ENCODE data around the gene PPM1D. TPM values are rescaled to one million over a fixed set of nuclear protein-coding genes. Genes with fewer than 3 reads are reported as not detected.

PPM1D gene
- polyA plus RNA-seq, 1 of the 3 experiments (the other 2 are of a cell fraction): 8.8 TPM

- no peaks in the 10 kb centered on the region for H3F3A ChIP-seq (replicated peaks; ENCODE audit: insufficient read depth)
- H3K36me3 ChIP-seq (replicated peaks in 1 of 2; ENCODE audit: control insufficient read depth in 1 of 2, insufficient read depth in 2 of 2, low read length in 1 of 2): no peaks in the 10 kb centered on the region
- H3K9ac ChIP-seq: no peak overlapping the region
- ChIA-PET POLR2A (no interaction called here), CTCF (interaction anchor here (0.9 to 8.0 kb wide), 3 partner anchors 9 to 105 kb away, joined by 3 to 57 read pairs (median 3); no protein-coding TSS in a partner anchor)
- H4K20me1 ChIP-seq (ENCODE audit: insufficient read depth): no peaks in the 10 kb centered on the region
- H3K27ac ChIP-seq (ENCODE audit: low read depth in 2 of 2, low read length in 1 of 2): no peak overlapping the region
- TF ChIP-seq TCF12 (IDR thresholded peaks at IDR 0.05) (no peak), CHD2 (IDR thresholded peaks at IDR 0.05; ENCODE audit: low read length, partially characterized antibody) (no peak), NRF1 (IDR thresholded peaks at IDR 0.05; ENCODE audit: low read depth, low read length) (no peak), RXRA (IDR thresholded peaks at IDR 0.05; ENCODE audit: borderline replicate concordance, low read depth) (no peak), FOSL2 (IDR thresholded peaks at IDR 0.05; ENCODE audit: borderline replicate concordance, low read depth) (no peak), TEAD4 (IDR thresholded peaks at IDR 0.05; ENCODE audit: borderline replicate concordance, insufficient read depth) (no peak), FOXM1 (IDR thresholded peaks at IDR 0.05; ENCODE audit: low read depth) (no peak), MEF2A (IDR thresholded peaks at IDR 0.05; ENCODE audit: borderline replicate concordance, low read depth) (no peak), JUND (IDR thresholded peaks at IDR 0.05) (no peak)
- H3K4me1 ChIP-seq (ENCODE audit: control insufficient read depth in 1 of 2, insufficient read depth in 2 of 2, low read depth in 1 of 2, low read length in 1 of 2): no peaks in the 10 kb centered on the region
- H3K4me3 ChIP-seq (ENCODE audit: low read depth in 2 of 2, low read length in 1 of 2): no peak overlapping the region
- H3K27me3 ChIP-seq (ENCODE audit: insufficient read depth): no peaks in the 10 kb centered on the region
- H3K9me2 ChIP-seq: no peaks in the 10 kb centered on the region
- no peaks in the 10 kb centered on the region for H3K79me2 ChIP-seq (ENCODE audit: insufficient read depth)
- no peak overlapping the region for H2AFZ ChIP-seq (ENCODE audit: low read depth)
- no peak overlapping the region for H3K4me2 ChIP-seq
- H3K9me3 ChIP-seq: no peaks in the 10 kb centered on the region
- no peak for DNase-seq
- 88% methylated on average over 8 of the region's 8 CpGs for WGBS (ENCODE audit: low lambda C conversion rate)
These were observed 40.4 kb upstream of the PPM1D start for GRCh38 chr17:60559659-60559994.

GRCh38 chr17:60559995-60560859, 39.8 kb upstream of the PPM1D start:
- WGBS (ENCODE audit: low lambda C conversion rate): 90% methylated on average over 26 of the region's 26 CpGs
- CTCF ChIA-PET: interaction anchor here (0.9 to 8.0 kb wide), 3 partner anchors 9 to 106 kb away, joined by 3 to 57 read pairs (median 3); no protein-coding TSS in a partner anchor
- POLR2A ChIA-PET: interaction anchor here (0.6 kb wide), 1 partner anchor 157 kb away, joined by 7 read pairs; no protein-coding TSS in a partner anchor

GRCh38 chr17:60560860-60561257, 39.1 kb upstream of the PPM1D start:
- POLR2A ChIA-PET: interaction anchor here (0.6 kb wide), 1 partner anchor 157 kb away, joined by 7 read pairs; no protein-coding TSS in a partner anchor
- no peak for TF ChIP-seq RFX5 (IDR thresholded peaks at IDR 0.05; ENCODE audit: low read length)
- TF ChIP-seq FOXM1 (IDR thresholded peaks at IDR 0.05; ENCODE audit: low read depth): no peak
- no peak for TF ChIP-seq JUND (IDR thresholded peaks at IDR 0.05)
- no peak for TF ChIP-seq NRF1 (IDR thresholded peaks at IDR 0.05; ENCODE audit: low read depth, low read length)
- TF ChIP-seq GATA2 (CRISPR knock-in tag; IDR thresholded peaks at IDR 0.05): no peak
- TF ChIP-seq NFIC (IDR thresholded peaks at IDR 0.05; ENCODE audit: borderline replicate concordance): no peak
- no peak for TF ChIP-seq RCOR1 (IDR thresholded peaks at IDR 0.05; ENCODE audit: low read length)
- no peak for TF ChIP-seq EZH2phosphoT487 (IDR thresholded peaks at IDR 0.05; ENCODE audit: borderline replicate concordance, low read depth)
- no peak for TF ChIP-seq MXI1 (IDR thresholded peaks at IDR 0.05; ENCODE audit: low read depth, low read length)
- no peak for TF ChIP-seq TEAD4 (IDR thresholded peaks at IDR 0.05; ENCODE audit: borderline replicate concordance, insufficient read depth)
- no peak for TF ChIP-seq ELF1 (IDR thresholded peaks at IDR 0.05)
- TF ChIP-seq, protein P1, sequence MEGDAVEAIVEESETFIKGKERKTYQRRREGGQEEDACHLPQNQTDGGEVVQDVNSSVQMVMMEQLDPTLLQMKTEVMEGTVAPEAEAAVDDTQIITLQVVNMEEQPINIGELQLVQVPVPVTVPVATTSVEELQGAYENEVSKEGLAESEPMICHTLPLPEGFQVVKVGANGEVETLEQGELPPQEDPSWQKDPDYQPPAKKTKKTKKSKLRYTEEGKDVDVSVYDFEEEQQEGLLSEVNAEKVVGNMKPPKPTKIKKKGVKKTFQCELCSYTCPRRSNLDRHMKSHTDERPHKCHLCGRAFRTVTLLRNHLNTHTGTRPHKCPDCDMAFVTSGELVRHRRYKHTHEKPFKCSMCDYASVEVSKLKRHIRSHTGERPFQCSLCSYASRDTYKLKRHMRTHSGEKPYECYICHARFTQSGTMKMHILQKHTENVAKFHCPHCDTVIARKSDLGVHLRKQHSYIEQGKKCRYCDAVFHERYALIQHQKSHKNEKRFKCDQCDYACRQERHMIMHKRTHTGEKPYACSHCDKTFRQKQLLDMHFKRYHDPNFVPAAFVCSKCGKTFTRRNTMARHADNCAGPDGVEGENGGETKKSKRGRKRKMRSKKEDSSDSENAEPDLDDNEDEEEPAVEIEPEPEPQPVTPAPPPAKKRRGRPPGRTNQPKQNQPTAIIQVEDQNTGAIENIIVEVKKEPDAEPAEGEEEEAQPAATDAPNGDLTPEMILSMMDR (IDR thresholded peaks at IDR 0.05): no peak
- no peak for TF ChIP-seq MEF2A (IDR thresholded peaks at IDR 0.05; ENCODE audit: borderline replicate concordance, low read depth)

More at GRCh38 chr17:60559995-60560859, 39.8 kb upstream of the PPM1D start:
- H3K27ac ChIP-seq (ENCODE audit: low read depth in 2 of 2, low read length in 1 of 2): no peak overlapping the region
- H3K27me3 ChIP-seq (ENCODE audit: insufficient read depth): no peaks in the 10 kb centered on the region
- no peak overlapping the region for H3K4me3 ChIP-seq (ENCODE audit: low read depth in 2 of 2, low read length in 1 of 2)
- H3K9me3 ChIP-seq: no peaks in the 10 kb centered on the region
- no peaks in the 10 kb centered on the region for H3K4me1 ChIP-seq (ENCODE audit: control insufficient read depth in 1 of 2, insufficient read depth in 2 of 2, low read depth in 1 of 2, low read length in 1 of 2)
- no peaks in the 10 kb centered on the region for H3K36me3 ChIP-seq (replicated peaks in 1 of 2; ENCODE audit: control insufficient read depth in 1 of 2, insufficient read depth in 2 of 2, low read length in 1 of 2)
- TF ChIP-seq YY1 (IDR thresholded peaks at IDR 0.05; ENCODE audit: low read depth): no peak
- no peak for TF ChIP-seq TEAD4 (IDR thresholded peaks at IDR 0.05; ENCODE audit: borderline replicate concordance, insufficient read depth)
- H3K9ac ChIP-seq: no peak overlapping the region
- H3F3A ChIP-seq (replicated peaks; ENCODE audit: insufficient read depth): no peaks in the 10 kb centered on the region
- H3K9me2 ChIP-seq: no peaks in the 10 kb centered on the region
- no peaks in the 10 kb centered on the region for H4K20me1 ChIP-seq (ENCODE audit: insufficient read depth)
- no peak overlapping the region for H3K4me2 ChIP-seq
- no peaks in the 10 kb centered on the region for H3K79me2 ChIP-seq (ENCODE audit: insufficient read depth)
- no peak overlapping the region for H2AFZ ChIP-seq (ENCODE audit: low read depth)
- no peak for DNase-seq

More at GRCh38 chr17:60560860-60561257, 39.1 kb upstream of the PPM1D start:
- no peaks in the 10 kb centered on the region for H3K9me2 ChIP-seq
- CTCF ChIA-PET: interaction anchor here (8.0 kb wide), 1 partner anchor 8 kb away, joined by 57 read pairs; no protein-coding TSS in a partner anchor
- no peaks in the 10 kb centered on the region for H3K36me3 ChIP-seq (replicated peaks in 1 of 2; ENCODE audit: control insufficient read depth in 1 of 2, insufficient read depth in 2 of 2, low read length in 1 of 2)
- H3K4me2 ChIP-seq: no peak overlapping the region
- no peak overlapping the region for H3K4me3 ChIP-seq (ENCODE audit: low read depth in 2 of 2, low read length in 1 of 2)
- H4K20me1 ChIP-seq (ENCODE audit: insufficient read depth): no peaks in the 10 kb centered on the region
- H3K4me1 ChIP-seq (ENCODE audit: control insufficient read depth in 1 of 2, insufficient read depth in 2 of 2, low read depth in 1 of 2, low read length in 1 of 2): no peaks in the 10 kb centered on the region
- no peaks in the 10 kb centered on the region for H3F3A ChIP-seq (replicated peaks; ENCODE audit: insufficient read depth)
- H2AFZ ChIP-seq (ENCODE audit: low read depth): no peak overlapping the region
- H3K9me3 ChIP-seq: no peaks in the 10 kb centered on the region
- no peak for DNase-seq
- H3K27me3 ChIP-seq (ENCODE audit: insufficient read depth): no peaks in the 10 kb centered on the region
- no peaks in the 10 kb centered on the region for H3K79me2 ChIP-seq (ENCODE audit: insufficient read depth)
- WGBS (ENCODE audit: low lambda C conversion rate): 88% methylated on average over 11 of the region's 11 CpGs
- H3K9ac ChIP-seq: no peak overlapping the region
- no peak overlapping the region for H3K27ac ChIP-seq (ENCODE audit: low read depth in 2 of 2, low read length in 1 of 2)

All from SK-N-SH (cell line).